HepG2 (cell line): ENCODE measurements around the gene DTYMK. TPM values are rescaled to one million over a fixed set of nuclear protein-coding genes. Genes with fewer than 3 reads are reported as not detected.

Experiments
- ATAC-seq: fragments of 200-7000 bp; cut with Tn5 transposase; 3 replicates; pipeline ENCODE4 v1.9.1; 2020; ENCODE audit warnings: mild to moderate bottlenecking, moderate library complexity
- BruUV-seq: library from RNA; stranded (reverse); fragments of 400-500 nt; replicated peaks from 2 replicates; lab custom pipeline; 2021; lab: Mats Ljungman, UMichigan
- CTCF ChIA-PET: fragments of 300-600 bp; formaldehyde crosslinking; extraction: SDS; loops from one replicate; lab custom pipeline; 2021; ENCODE audit warnings: low total read pairs, inconsistent platforms, low intra/inter-chr PET ratio; lab: Yijun Ruan, JAX
- POLR2A ChIA-PET: fragments of 350-600 bp; sonication (Branson Sonifier 250); formaldehyde crosslinking; loops from one replicate; lab custom pipeline; 2020; ENCODE audit warnings: antibody characterized with exemption, inconsistent platforms; lab: Yijun Ruan, JAX
- DNase-seq: peaks from one replicate; pipeline ENCODE4 v3.0.0-alpha.2; 2015; ENCODE audit warnings: low spot score
- FAIRE-seq: peaks from 3 replicates; lab custom pipeline; 2011; peaks lifted over from hg19 to GRCh38; lab: Jason Lieb, UNC
- H2AFZ ChIP-seq: one replicate; pipeline ENCODE4 v1.6.1; 2011; ENCODE audit warnings: low read length, inconsistent platforms
- H3K27ac ChIP-seq: fragments of 300-600 bp; 3 replicates; pipeline ENCODE4 v1.8.0; 2011; ENCODE audit warnings: mixed run types, mild to moderate bottlenecking, mixed read lengths, low read length, inconsistent platforms; ENCODE audit not compliant: insufficient read depth; ENCODE audit errors: extremely low read length
- H3K27me3 ChIP-seq, 2 experiments: fragments of 200-600 bp in 1 of 2; 2 replicates in 1 of 2; 3 replicates in 1 of 2; pipeline versions ENCODE4 v1.6.0 to v1.8.0; 2011; ENCODE audit warnings: low read length in 2 of 2, mild to moderate bottlenecking in 2 of 2, moderate library complexity in 2 of 2, inconsistent platforms in 1 of 2; ENCODE audit not compliant: insufficient read depth in 2 of 2, control insufficient read depth in 1 of 2
- H3K36me3 ChIP-seq, 2 experiments: fragments of 200-600 bp in 1 of 2; replicated peaks in 1 of 2; 2 replicates in 1 of 2; 3 replicates in 1 of 2; pipeline versions ENCODE4 v1.5.1 to v1.8.0; 2011; ENCODE audit warnings: low read length in 2 of 2, inconsistent platforms in 1 of 2; ENCODE audit not compliant: insufficient read depth in 2 of 2, control insufficient read depth in 1 of 2
- H3K4me1 ChIP-seq: 2 replicates; pipeline ENCODE4 v1.5.1; 2012; ENCODE audit warnings: low read length, inconsistent platforms; ENCODE audit not compliant: insufficient read depth
- H3K4me2 ChIP-seq: 2 replicates; pipeline ENCODE4 v1.6.0; 2011; ENCODE audit warnings: low read depth, low read length, inconsistent platforms
- H3K4me3 ChIP-seq, 3 experiments: fragments of 200-600 bp in 1 of 3; sonication (generic), shearing (Covaris generic) in 1 of 3; replicated peaks in 1 of 3; 2 replicates each; pipeline ENCODE4 v1.5.1; 2011 to 2016; ENCODE audit warnings: low read length in 3 of 3, inconsistent platforms in 2 of 3, low read depth in 2 of 3, mild to moderate bottlenecking in 2 of 3, control low read depth in 1 of 3, mixed read lengths in 1 of 3; ENCODE audit not compliant: insufficient read depth in 1 of 3
- H3K79me2 ChIP-seq: one replicate; pipeline ENCODE4 v1.6.1; 2011; ENCODE audit warnings: low read length, inconsistent platforms; ENCODE audit not compliant: insufficient read depth
- H3K9ac ChIP-seq: 2 replicates; pipeline ENCODE4 v1.6.0; 2011; ENCODE audit warnings: mild to moderate bottlenecking, low read depth, low read length, inconsistent platforms; ENCODE audit not compliant: insufficient read depth
- H3K9me3 ChIP-seq: 2 replicates; pipeline ENCODE4 v1.5.1; 2012; ENCODE audit warnings: mild to moderate bottlenecking, low read length
- H4K20me1 ChIP-seq: 2 replicates; pipeline ENCODE4 v1.6.0; 2011; ENCODE audit warnings: inconsistent platforms, mild to moderate bottlenecking, low read length, moderate library complexity; ENCODE audit not compliant: insufficient read depth
- GABPA ChIP-seq, 2 experiments: IDR thresholded peaks; 2 replicates each; pipeline ENCODE4 v1.6.1; 2011 to 2016; ENCODE audit warnings: low read depth in 2 of 2, low read length in 1 of 2, missing biosample characterization in 1 of 2, missing genetic modification characterization in 1 of 2
- HDAC2 ChIP-seq: sonication (generic); formaldehyde crosslinking; IDR thresholded peaks from 2 replicates; pipeline ENCODE4 v1.4.0; 2020; ENCODE audit warnings: missing genetic modification reagents
- HDAC6 ChIP-seq: fragments of 200-600 bp; sonication (generic); IDR thresholded peaks from 2 replicates; pipeline ENCODE4 v1.7.0; 2017; ENCODE audit warnings: mild to moderate bottlenecking, antibody characterized with exemption, low read length, low read depth
- MLX ChIP-seq: IDR thresholded peaks from 2 replicates; pipeline ENCODE4 v1.6.1; 2016
- NAIF1 ChIP-seq: sonication (generic); formaldehyde crosslinking; IDR thresholded peaks from 2 replicates; pipeline ENCODE4 v1.5.0; 2020; ENCODE audit warnings: mild to moderate bottlenecking, missing genetic modification reagents, borderline replicate concordance
- NFKBIZ ChIP-seq: IDR thresholded peaks from 2 replicates; pipeline ENCODE4 v1.6.1; 2018; ENCODE audit warnings: missing genetic modification reagents, missing compliant biosample characterization
- PBX3 ChIP-seq: sonication (generic); formaldehyde crosslinking; IDR thresholded peaks from 2 replicates; pipeline ENCODE4 v1.8.1; 2023; ENCODE audit warnings: missing genetic modification reagents, inconsistent platforms, borderline replicate concordance
- RCOR2 ChIP-seq: IDR thresholded peaks from 2 replicates; pipeline ENCODE4 v1.6.1; 2016; ENCODE audit warnings: missing biosample characterization, missing genetic modification reagents
- SMC3 ChIP-seq: IDR thresholded peaks from 2 replicates; pipeline ENCODE4 v1.6.1; 2011; ENCODE audit warnings: low read length, improper control_type of control experiment
- SNAPC4 ChIP-seq: sonication (generic); formaldehyde crosslinking; IDR thresholded peaks from 2 replicates; pipeline ENCODE4 v1.4.0; 2020; ENCODE audit warnings: mild to moderate bottlenecking, missing genetic modification reagents
- ZIK1 ChIP-seq: sonication (generic); formaldehyde crosslinking; IDR thresholded peaks from 2 replicates; pipeline ENCODE4 v1.5.0; 2020; ENCODE audit warnings: mild to moderate bottlenecking, low read depth, missing genetic modification reagents, borderline replicate concordance
- ZNF33B ChIP-seq: sonication (generic); formaldehyde crosslinking; IDR thresholded peaks from 2 replicates; pipeline ENCODE4 v1.5.1; 2020; ENCODE audit warnings: mild to moderate bottlenecking, missing genetic modification reagents
- ZNF484 ChIP-seq: sonication (generic); formaldehyde crosslinking; IDR thresholded peaks from 2 replicates; pipeline ENCODE4 v1.5.1; 2020; ENCODE audit warnings: mild to moderate bottlenecking, low read depth, missing genetic modification reagents, borderline replicate concordance
- ZNF510 ChIP-seq: sonication (generic); formaldehyde crosslinking; IDR thresholded peaks from 2 replicates; pipeline ENCODE4 v1.4.0; 2020; ENCODE audit warnings: low read depth, mild to moderate bottlenecking, missing genetic modification reagents
- ZNF670 ChIP-seq: sonication (generic); formaldehyde crosslinking; IDR thresholded peaks from 2 replicates; pipeline ENCODE4 v1.8.0; 2022; ENCODE audit warnings: mild to moderate bottlenecking, missing genetic modification reagents, borderline replicate concordance
- WGBS: methylation state at CpG from one replicate; pipeline ENCODE4 v1.1.6; 2017; ENCODE audit warnings: low lambda C conversion rate; 5-methylcytosine and 5-hydroxymethylcytosine counted together
- in situ Hi-C: cut with HindIII; loops from 2 replicates; pipeline ENCODE4 v1.10.0; 2017; ENCODE audit warnings: low pct_unique_long_range_greater_than_20kb; ENCODE audit not compliant: extremely low pct_ligation_motif_present
- intact Hi-C: fragments of 100-400 bp; cut with micrococcal nuclease; formaldehyde crosslinking; loops from one replicate; pipeline ENCODE4 v1.10.0; 2022; ENCODE audit not compliant: unreplicated experiment
- polyA plus RNA-seq, 8 experiments: library from polyadenylated mRNA; depleted of rRNA in 3 of 8; stranded (reverse) in 7 of 8; unstranded in 1 of 8; fragments of >200 nt; fragmentation: Illumina TruSeq in 4 of 8; extraction: Trizol in 4 of 8; gene quantifications; 2 replicates each; pipeline versions ENCODE4 v1.2.1 to v1.2.3, GENCODE V29; 2011 to 2016; ENCODE audit warnings: low read depth in 4 of 8, missing spikeins in 1 of 8, mixed read lengths in 1 of 8; ENCODE audit not compliant: insufficient read depth in 1 of 8
- total RNA-seq, 5 experiments: library from RNA; depleted of rRNA; stranded (reverse); fragments of >200 nt; fragmentation: Illumina TruSeq; extraction: Trizol; gene quantifications; 2 replicates each; pipeline ENCODE4 v1.2.3, GENCODE V29; 2016; ENCODE audit warnings: low read depth in 1 of 5

The DTYMK gene
- total and polyA plus RNA-seq, 2 of the 13 experiments (the other 11 are each of a cell fraction or from before 2014, with no cell fraction given) = 57.5 to 134 TPM

GRCh38 chr2:241729868-241730267, 43.3 kb upstream of the DTYMK start:
- Histone ChIP-seq H2AFZ (no peak overlapping the region), H3K79me2 (no peaks in the 10 kb centered on the region), H3K9ac (no peak overlapping the region), H4K20me1 (no peaks in the 10 kb centered on the region)
- WGBS = 98% methylated on average over 6 of the region's 6 CpGs
- FAIRE-seq = no peak
- BruUV-seq = no TSS peak
- TF ChIP-seq NAIF1 (CRISPR knock-in tag) (no peak), SMC3 (no peak), ZNF484 (CRISPR knock-in tag) (no peak), ZIK1 (CRISPR knock-in tag) (no peak), ZNF510 (CRISPR knock-in tag) (no peak), HDAC6 (no peak), GABPA (IDR thresholded peaks at IDR 0.05; ENCODE audit: low read depth, low read length) (no peak), GABPA (CRISPR knock-in tag; IDR thresholded peaks at IDR 0.05; ENCODE audit: low read depth) (no peak), ZNF670 (CRISPR knock-in tag) (no peak), NFKBIZ (CRISPR knock-in tag) (no peak), MLX (CRISPR knock-in tag) (no peak), RCOR2 (CRISPR knock-in tag) (no peak), SNAPC4 (no peak), HDAC2 (no peak), PBX3 (no peak), ZNF33B (CRISPR knock-in tag) (no peak)
- TF ChIP-seq, all 625 proteins: peak for 0
- Histone ChIP-seq H3K27ac (no peak overlapping the region), H3K36me3 (peaks cover 0 to 1% of the 10 kb centered on the region in 2 experiments; a peak in 2 of 5 replicates), H3K9me3 (no peaks in the 10 kb centered on the region), H3K4me2 (no peak overlapping the region), H3K27me3 (no peaks in the 10 kb centered on the region; a peak in 1 of 5 replicates), H3K4me1 (peaks cover 9% of the 10 kb centered on the region), H3K4me3 (no peak overlapping the region)
- in situ Hi-C loops = loop anchor here (10.0 kb wide), 1 partner anchor 145 kb away; no protein-coding TSS in a partner anchor
- DNase-seq (no peak), ATAC-seq (no peak)
- intact Hi-C loops = no loop called here
- POLR2A ChIA-PET = interaction anchor here (0.9 to 1.6 kb wide), 3 partner anchors 12 to 43 kb away, joined by 3 to 5 read pairs (median 3); partner anchors contain the start of gene DTYMK
- CTCF ChIA-PET = no interaction called here
